ENCODE data around the gene CIC. TPM values are rescaled to one million over a fixed set of nuclear protein-coding genes. Genes with fewer than 3 reads are reported as not detected.

Gene CIC
- polyA plus RNA-seq, 2 of the 4 experiments (the other 2 are of a cell fraction), result 7.2 to 56.4 TPM

DNA sequence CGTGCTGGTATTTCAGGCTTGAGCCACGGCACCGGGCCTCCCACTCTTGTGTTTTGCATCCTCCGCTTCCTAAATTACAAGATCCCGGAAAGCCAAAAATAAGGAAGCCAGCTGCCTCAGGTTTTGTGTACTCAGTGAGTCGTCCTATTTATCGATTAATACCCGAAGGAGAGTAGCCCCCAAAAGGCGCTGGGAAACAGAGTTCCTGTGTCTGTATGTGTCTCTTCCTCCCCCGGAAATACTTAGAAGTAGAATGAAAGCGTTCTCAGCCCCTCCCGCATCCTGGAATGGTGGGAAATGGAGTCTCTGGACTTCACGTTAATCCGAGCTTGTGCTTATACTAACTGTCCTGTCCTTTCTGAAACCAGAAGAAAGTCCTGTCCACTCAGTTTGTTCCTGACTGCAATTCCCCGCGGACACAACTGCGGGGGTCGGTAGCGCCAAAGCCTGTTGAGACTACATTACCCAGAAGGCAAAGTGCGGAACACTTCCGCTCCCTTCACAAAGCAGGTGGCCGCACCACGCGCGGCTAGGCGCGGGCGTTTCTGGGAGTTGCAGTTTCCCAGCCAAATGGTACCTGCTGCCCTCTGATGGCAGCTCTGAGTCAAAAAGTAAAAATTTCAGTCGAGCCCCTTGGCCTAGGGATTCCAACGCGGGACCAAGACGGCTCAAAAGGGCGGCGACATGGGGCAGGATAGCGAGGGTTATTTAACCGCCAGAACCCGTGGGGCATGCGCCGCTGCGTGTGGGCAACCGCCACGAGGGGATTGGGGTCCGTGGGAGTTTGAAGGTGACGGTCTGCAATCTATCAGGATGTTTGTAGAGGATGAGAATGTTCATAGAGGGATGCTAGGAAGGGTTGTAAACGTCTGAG, 24.5 kb upstream of the CIC start (continued):
- TF ChIP-seq JUN (IDR thresholded peaks at IDR 0.05), result peak; percentile 58 to 95

DNA sequence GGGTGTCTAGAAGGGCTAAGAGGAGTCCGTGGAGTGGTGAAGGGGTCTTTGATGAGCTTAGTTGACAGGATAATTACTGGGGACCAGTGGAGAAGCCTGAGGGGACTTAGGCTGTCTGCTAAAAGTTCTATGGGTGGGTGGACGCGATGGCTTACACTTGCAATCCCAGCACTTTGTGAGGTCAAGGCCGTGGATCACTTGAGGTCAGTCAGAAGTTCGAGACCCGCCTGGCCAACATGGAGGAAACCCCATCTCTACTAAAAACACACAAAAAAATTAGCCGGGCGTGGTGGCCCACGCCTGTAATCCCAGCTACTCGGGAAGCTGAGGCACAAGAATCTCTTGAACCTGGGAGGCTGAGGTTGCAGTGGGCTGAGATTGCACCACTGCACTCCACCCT, 23.8 kb upstream of the CIC start:
- TF ChIP-seq RARB (CRISPR knock-in tag; IDR thresholded peaks at IDR 0.05) (0 out of 2 replicates have a peak, but pooled peaks have one; percentile 9), TP53 (CRISPR knock-in tag; IDR thresholded peaks at IDR 0.05) (no peak)
- ATAC-seq, result no peak
- no peak overlapping the region for H3K4me3 ChIP-seq
- ChIA-PET CTCF (interaction anchor here (0.8 to 21.7 kb wide), 28 partner anchors 8 to 211 kb away, joined by 3 to 616 read pairs (median 6); partner anchors contain the start of genes CIC, ERF, PAFAH1B3 and POU2F2), POLR2A (interaction anchor here (0.5 to 3.9 kb wide), 10 partner anchors 10 to 173 kb away, joined by 3 to 56 read pairs (median 4); partner anchors contain the start of genes PAFAH1B3 and ZNF526)
- H3K4me1 ChIP-seq, result peaks cover 66% of the 10 kb centered on the region
- DNase-seq (ENCODE audit: low read depth in 1 of 2, low spot score in 1 of 2), result no peak
- 80% methylated on average over 10 of the region's 10 CpGs for WGBS (ENCODE audit: missing lambda C conversion rate)
- peak overlapping the region; percentile 39 to 90; a peak in 5 of 6 replicates for H3K27ac ChIP-seq
- peak; percentile 18 for FAIRE-seq
- H3K9me3 ChIP-seq, result no peaks in the 10 kb centered on the region
- H3K4me2 ChIP-seq, result peak overlapping the region; percentile 95

DNA sequence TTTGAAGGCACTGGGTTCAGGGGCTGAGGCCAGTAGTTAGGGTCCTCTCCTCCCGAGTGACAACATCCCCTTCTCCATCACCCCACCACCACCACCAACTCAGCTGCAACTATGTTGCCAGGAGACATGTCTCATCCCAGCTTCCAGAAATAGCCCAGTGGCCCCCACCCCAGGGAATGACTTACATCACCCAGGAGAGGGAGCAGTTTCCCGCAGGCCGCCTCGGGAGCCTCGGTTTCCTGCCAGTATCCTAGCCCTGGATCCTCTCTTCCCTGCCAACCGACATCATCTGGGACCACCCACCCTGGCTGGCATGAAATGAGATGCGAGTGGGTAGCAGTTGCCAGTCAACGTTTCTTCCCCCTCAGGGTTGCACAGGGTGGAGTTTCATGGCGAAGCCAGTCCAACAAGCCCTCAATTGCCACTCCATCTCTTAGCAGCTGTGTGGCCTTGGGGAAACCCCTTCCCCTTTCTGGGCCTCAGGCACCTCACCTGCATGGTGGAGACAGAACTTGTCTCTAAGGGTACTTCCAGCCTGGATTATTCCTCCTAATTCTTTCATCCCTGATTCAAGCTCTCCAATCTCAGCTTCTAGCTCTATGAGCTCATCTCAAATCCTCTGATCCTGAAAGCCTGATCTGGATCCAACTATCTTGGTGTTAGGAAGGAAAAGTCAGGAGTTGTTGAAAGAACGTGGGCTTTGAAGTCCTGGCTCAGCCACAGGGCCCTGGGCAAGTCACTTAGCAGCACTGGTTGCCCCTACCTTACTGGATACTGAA, 22.7 kb upstream of the CIC start:
- FAIRE-seq (peak; percentile 68), ATAC-seq (no peak), DNase-seq (ENCODE audit: low read depth in 1 of 2, low spot score in 1 of 2) (peak; percentile 85 to 94)
- Histone ChIP-seq H3K4me3 (no peak overlapping the region), H3K9me3 (no peaks in the 10 kb centered on the region), H3K27ac (peak overlapping the region; percentile 0 to 90; a peak in 4 of 6 replicates), H3K4me2 (peak overlapping the region; percentile 25; the same call in 1 of the 3 replicates), H3K4me1 (peaks cover 66% of the 10 kb centered on the region)
- CTCF ChIA-PET, result interaction anchor here (0.7 to 21.7 kb wide), 31 partner anchors 11 to 373 kb away, joined by 3 to 616 read pairs (median 5); partner anchors contain the start of genes CIC, ERF, PAFAH1B3 and POU2F2
- WGBS (ENCODE audit: missing lambda C conversion rate), result 28% methylated on average over 10 of the region's 10 CpGs
- POLR2A ChIA-PET, result interaction anchor here (0.7 to 2.2 kb wide), 9 partner anchors 10 to 170 kb away, joined by 3 to 11 read pairs (median 5); partner anchors contain the start of genes CIC, PAFAH1B3 and ZNF574
- TF ChIP-seq EHMT2 (IDR thresholded peaks at IDR 0.05; ENCODE audit: low read depth) (no peak), RFX5 (IDR thresholded peaks at IDR 0.05) (no peak), JUNB (IDR thresholded peaks at IDR 0.05) (no peak), FOSB (CRISPR knock-in tag; IDR thresholded peaks at IDR 0.05) (peak; percentile 77; the same call in 1 of the 2 replicates), CHD4 (IDR thresholded peaks at IDR 0.05; ENCODE audit: borderline replicate concordance) (no peak), POLR2A (IDR thresholded peaks at IDR 0.05; ENCODE audit: low read length) (no peak), FOSL2 (IDR thresholded peaks at IDR 0.05) (no peak), FOSL2 (CRISPR knock-in tag; IDR thresholded peaks at IDR 0.05) (no peak), NR3C1 (IDR thresholded peaks at IDR 0.05) (no peak), EHF (CRISPR knock-in tag; IDR thresholded peaks at IDR 0.05) (peak; percentile 34; the same call in 1 of the 2 replicates), CBX2 (IDR thresholded peaks at IDR 0.05; ENCODE audit: borderline replicate concordance, low read depth) (no peak), PHF8 (IDR thresholded peaks at IDR 0.05; ENCODE audit: borderline replicate concordance, low read depth) (no peak), RNF2 (IDR thresholded peaks at IDR 0.05; ENCODE audit: borderline replicate concordance, low read depth) (no peak), MYC (IDR thresholded peaks at IDR 0.05; ENCODE audit: borderline replicate concordance, low read length) (0 out of 2 replicates have a peak, but pooled peaks have one; percentile 51), RCOR1 (IDR thresholded peaks at IDR 0.05; ENCODE audit: low read depth, low read length) (no peak), MAFK (IDR thresholded peaks at IDR 0.05; ENCODE audit: partially characterized antibody) (no peak), SREBF2 (IDR thresholded peaks at IDR 0.05) (no peak), FOXS1 (CRISPR knock-in tag; IDR thresholded peaks at IDR 0.05) (no peak), KDM1A (IDR thresholded peaks at IDR 0.05; ENCODE audit: low read depth) (no peak), BHLHE40 (IDR thresholded peaks at IDR 0.05; ENCODE audit: low read depth, low read length) (no peak), ZSCAN20 (CRISPR knock-in tag; IDR thresholded peaks at IDR 0.05) (no peak), KDM5A (IDR thresholded peaks at IDR 0.05) (no peak)
- TF ChIP-seq, protein P1, sequence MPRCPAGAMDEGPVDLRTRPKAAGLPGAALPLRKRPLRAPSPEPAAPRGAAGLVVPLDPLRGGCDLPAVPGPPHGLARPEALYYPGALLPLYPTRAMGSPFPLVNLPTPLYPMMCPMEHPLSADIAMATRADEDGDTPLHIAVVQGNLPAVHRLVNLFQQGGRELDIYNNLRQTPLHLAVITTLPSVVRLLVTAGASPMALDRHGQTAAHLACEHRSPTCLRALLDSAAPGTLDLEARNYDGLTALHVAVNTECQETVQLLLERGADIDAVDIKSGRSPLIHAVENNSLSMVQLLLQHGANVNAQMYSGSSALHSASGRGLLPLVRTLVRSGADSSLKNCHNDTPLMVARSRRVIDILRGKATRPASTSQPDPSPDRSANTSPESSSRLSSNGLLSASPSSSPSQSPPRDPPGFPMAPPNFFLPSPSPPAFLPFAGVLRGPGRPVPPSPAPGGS (IDR thresholded peaks at IDR 0.05), result 0 out of 3 replicates have a peak, but pooled peaks have one; percentile 12
- TF ChIP-seq, protein P2, sequence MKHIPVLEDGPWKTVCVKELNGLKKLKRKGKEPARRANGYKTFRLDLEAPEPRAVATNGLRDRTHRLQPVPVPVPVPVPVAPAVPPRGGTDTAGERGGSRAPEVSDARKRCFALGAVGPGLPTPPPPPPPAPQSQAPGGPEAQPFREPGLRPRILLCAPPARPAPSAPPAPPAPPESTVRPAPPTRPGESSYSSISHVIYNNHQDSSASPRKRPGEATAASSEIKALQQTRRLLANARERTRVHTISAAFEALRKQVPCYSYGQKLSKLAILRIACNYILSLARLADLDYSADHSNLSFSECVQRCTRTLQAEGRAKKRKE (CRISPR knock-in tag; IDR thresholded peaks at IDR 0.05; ENCODE audit: low read depth), result peak; percentile 70; the same call in 1 of the 2 replicates
- TF ChIP-seq, protein P3, sequence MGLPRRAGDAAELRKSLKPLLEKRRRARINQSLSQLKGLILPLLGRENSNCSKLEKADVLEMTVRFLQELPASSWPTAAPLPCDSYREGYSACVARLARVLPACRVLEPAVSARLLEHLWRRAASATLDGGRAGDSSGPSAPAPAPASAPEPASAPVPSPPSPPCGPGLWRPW (IDR thresholded peaks at IDR 0.05), result no peak
- TF ChIP-seq, protein P4, sequence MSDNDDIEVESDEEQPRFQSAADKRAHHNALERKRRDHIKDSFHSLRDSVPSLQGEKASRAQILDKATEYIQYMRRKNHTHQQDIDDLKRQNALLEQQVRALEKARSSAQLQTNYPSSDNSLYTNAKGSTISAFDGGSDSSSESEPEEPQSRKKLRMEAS (IDR thresholded peaks at IDR 0.05), result 0 out of 2 replicates have a peak, but pooled peaks have one; percentile 13
- TF ChIP-seq, protein P5, sequence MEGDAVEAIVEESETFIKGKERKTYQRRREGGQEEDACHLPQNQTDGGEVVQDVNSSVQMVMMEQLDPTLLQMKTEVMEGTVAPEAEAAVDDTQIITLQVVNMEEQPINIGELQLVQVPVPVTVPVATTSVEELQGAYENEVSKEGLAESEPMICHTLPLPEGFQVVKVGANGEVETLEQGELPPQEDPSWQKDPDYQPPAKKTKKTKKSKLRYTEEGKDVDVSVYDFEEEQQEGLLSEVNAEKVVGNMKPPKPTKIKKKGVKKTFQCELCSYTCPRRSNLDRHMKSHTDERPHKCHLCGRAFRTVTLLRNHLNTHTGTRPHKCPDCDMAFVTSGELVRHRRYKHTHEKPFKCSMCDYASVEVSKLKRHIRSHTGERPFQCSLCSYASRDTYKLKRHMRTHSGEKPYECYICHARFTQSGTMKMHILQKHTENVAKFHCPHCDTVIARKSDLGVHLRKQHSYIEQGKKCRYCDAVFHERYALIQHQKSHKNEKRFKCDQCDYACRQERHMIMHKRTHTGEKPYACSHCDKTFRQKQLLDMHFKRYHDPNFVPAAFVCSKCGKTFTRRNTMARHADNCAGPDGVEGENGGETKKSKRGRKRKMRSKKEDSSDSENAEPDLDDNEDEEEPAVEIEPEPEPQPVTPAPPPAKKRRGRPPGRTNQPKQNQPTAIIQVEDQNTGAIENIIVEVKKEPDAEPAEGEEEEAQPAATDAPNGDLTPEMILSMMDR (IDR thresholded peaks at IDR 0.05), result peak; percentile 79

Data from A549 (cell line).